HepG2 (cell line): ENCODE measurements around the gene SCGB1D2. TPM values are rescaled to one million over a fixed set of nuclear protein-coding genes. Genes with fewer than 3 reads are reported as not detected.

ENCODE experiments used
- ATAC-seq: fragments of 200-7000 bp; cut with Tn5 transposase; 3 replicates; pipeline ENCODE4 v1.9.1; 2020; ENCODE audit warnings: mild to moderate bottlenecking, moderate library complexity
- BruUV-seq: library from RNA; stranded (reverse); fragments of 400-500 nt; replicated peaks from 2 replicates; lab custom pipeline; 2021; lab: Mats Ljungman, UMichigan
- CTCF ChIA-PET: fragments of 300-600 bp; formaldehyde crosslinking; extraction: SDS; loops from one replicate; lab custom pipeline; 2021; ENCODE audit warnings: low total read pairs, inconsistent platforms, low intra/inter-chr PET ratio; lab: Yijun Ruan, JAX
- POLR2A ChIA-PET: fragments of 350-600 bp; sonication (Branson Sonifier 250); formaldehyde crosslinking; loops from one replicate; lab custom pipeline; 2020; ENCODE audit warnings: antibody characterized with exemption, inconsistent platforms; lab: Yijun Ruan, JAX
- DNase-seq: peaks from one replicate; pipeline ENCODE4 v3.0.0-alpha.2; 2015; ENCODE audit warnings: low spot score
- FAIRE-seq: peaks from 3 replicates; lab custom pipeline; 2011; peaks lifted over from hg19 to GRCh38; lab: Jason Lieb, UNC
- H2AFZ ChIP-seq: one replicate; pipeline ENCODE4 v1.6.1; 2011; ENCODE audit warnings: low read length, inconsistent platforms
- H3K27ac ChIP-seq: fragments of 300-600 bp; 3 replicates; pipeline ENCODE4 v1.8.0; 2011; ENCODE audit warnings: mixed run types, mild to moderate bottlenecking, mixed read lengths, low read length, inconsistent platforms; ENCODE audit not compliant: insufficient read depth; ENCODE audit errors: extremely low read length
- H3K27me3 ChIP-seq, 2 experiments: fragments of 200-600 bp in 1 of 2; 2 replicates in 1 of 2; 3 replicates in 1 of 2; pipeline versions ENCODE4 v1.6.0 to v1.8.0; 2011; ENCODE audit warnings: low read length in 2 of 2, mild to moderate bottlenecking in 2 of 2, moderate library complexity in 2 of 2, inconsistent platforms in 1 of 2; ENCODE audit not compliant: insufficient read depth in 2 of 2, control insufficient read depth in 1 of 2
- H3K36me3 ChIP-seq, 2 experiments: fragments of 200-600 bp in 1 of 2; replicated peaks in 1 of 2; 2 replicates in 1 of 2; 3 replicates in 1 of 2; pipeline versions ENCODE4 v1.5.1 to v1.8.0; 2011; ENCODE audit warnings: low read length in 2 of 2, inconsistent platforms in 1 of 2; ENCODE audit not compliant: insufficient read depth in 2 of 2, control insufficient read depth in 1 of 2
- H3K4me1 ChIP-seq: 2 replicates; pipeline ENCODE4 v1.5.1; 2012; ENCODE audit warnings: low read length, inconsistent platforms; ENCODE audit not compliant: insufficient read depth
- H3K4me2 ChIP-seq: 2 replicates; pipeline ENCODE4 v1.6.0; 2011; ENCODE audit warnings: low read depth, low read length, inconsistent platforms
- H3K4me3 ChIP-seq, 3 experiments: fragments of 200-600 bp in 1 of 3; sonication (generic), shearing (Covaris generic) in 1 of 3; replicated peaks in 1 of 3; 2 replicates each; pipeline ENCODE4 v1.5.1; 2011 to 2016; ENCODE audit warnings: low read length in 3 of 3, inconsistent platforms in 2 of 3, low read depth in 2 of 3, mild to moderate bottlenecking in 2 of 3, control low read depth in 1 of 3, mixed read lengths in 1 of 3; ENCODE audit not compliant: insufficient read depth in 1 of 3
- H3K79me2 ChIP-seq: one replicate; pipeline ENCODE4 v1.6.1; 2011; ENCODE audit warnings: low read length, inconsistent platforms; ENCODE audit not compliant: insufficient read depth
- H3K9ac ChIP-seq: 2 replicates; pipeline ENCODE4 v1.6.0; 2011; ENCODE audit warnings: mild to moderate bottlenecking, low read depth, low read length, inconsistent platforms; ENCODE audit not compliant: insufficient read depth
- H3K9me3 ChIP-seq: 2 replicates; pipeline ENCODE4 v1.5.1; 2012; ENCODE audit warnings: mild to moderate bottlenecking, low read length
- H4K20me1 ChIP-seq: 2 replicates; pipeline ENCODE4 v1.6.0; 2011; ENCODE audit warnings: inconsistent platforms, mild to moderate bottlenecking, low read length, moderate library complexity; ENCODE audit not compliant: insufficient read depth
- FOXC1 ChIP-seq: sonication (generic); formaldehyde crosslinking; IDR thresholded peaks from 2 replicates; pipeline ENCODE4 v1.8.0; 2022; ENCODE audit warnings: mild to moderate bottlenecking, missing genetic modification reagents, borderline replicate concordance
- HOXA7 ChIP-seq: sonication (generic); formaldehyde crosslinking; IDR thresholded peaks from 2 replicates; pipeline ENCODE4 v1.8.1; 2022; ENCODE audit warnings: mild to moderate bottlenecking, missing genetic modification reagents, moderate library complexity
- MLLT10 ChIP-seq: sonication (generic); formaldehyde crosslinking; IDR thresholded peaks from 2 replicates; pipeline ENCODE4 v1.4.0; 2020; ENCODE audit warnings: missing genetic modification reagents
- NFRKB ChIP-seq: fragments of 450-650 bp; IDR thresholded peaks from 2 replicates; pipeline ENCODE4 v1.6.1; 2017
- POLR2A ChIP-seq, 2 experiments: IDR thresholded peaks; 2 replicates each; pipeline ENCODE4 v1.6.1; 2011; ENCODE audit warnings: low read depth in 2 of 2, low read length in 2 of 2, mild to moderate bottlenecking in 1 of 2, moderate library complexity in 1 of 2; ENCODE audit not compliant: insufficient read depth in 1 of 2
- THAP11 ChIP-seq: IDR thresholded peaks from 2 replicates; pipeline ENCODE4 v1.6.1; 2016; ENCODE audit warnings: missing biosample characterization, missing genetic modification reagents
- THYN1 ChIP-seq: sonication (generic); formaldehyde crosslinking; IDR thresholded peaks from 2 replicates; pipeline ENCODE4 v1.8.1; 2023; ENCODE audit warnings: low read depth, mild to moderate bottlenecking, moderate library complexity, missing genetic modification reagents, borderline replicate concordance
- ZC3H13 ChIP-seq: sonication (generic); formaldehyde crosslinking; IDR thresholded peaks from 2 replicates; pipeline ENCODE4 v1.8.1; 2023; ENCODE audit warnings: mild to moderate bottlenecking, missing genetic modification reagents, moderate library complexity
- ZFP36L1 ChIP-seq: sonication (generic); formaldehyde crosslinking; IDR thresholded peaks from 2 replicates; pipeline ENCODE4 v1.8.0; 2022; ENCODE audit warnings: mild to moderate bottlenecking, missing genetic modification reagents, moderate library complexity
- ZNF256 ChIP-seq: sonication (generic); formaldehyde crosslinking; conservative IDR thresholded peaks from 2 replicates; pipeline ENCODE4 v1.4.0; 2020; ENCODE audit warnings: missing genetic modification reagents
- ZNF337 ChIP-seq: sonication (generic); formaldehyde crosslinking; IDR thresholded peaks from 2 replicates; pipeline ENCODE4 v1.5.1; 2020; ENCODE audit warnings: missing genetic modification reagents, low read depth, mild to moderate bottlenecking, borderline replicate concordance
- ZNF430 ChIP-seq: sonication (generic); formaldehyde crosslinking; IDR thresholded peaks from 2 replicates; pipeline ENCODE4 v1.9.0; 2021; ENCODE audit warnings: mild to moderate bottlenecking, missing genetic modification reagents
- ZNF501 ChIP-seq: sonication (generic); formaldehyde crosslinking; IDR thresholded peaks from 2 replicates; pipeline ENCODE4 v1.5.1; 2020; ENCODE audit warnings: mild to moderate bottlenecking, moderate library complexity, missing genetic modification reagents
- WGBS: methylation state at CpG from one replicate; pipeline ENCODE4 v1.1.6; 2017; ENCODE audit warnings: low lambda C conversion rate; 5-methylcytosine and 5-hydroxymethylcytosine counted together
- in situ Hi-C: cut with HindIII; loops from 2 replicates; pipeline ENCODE4 v1.10.0; 2017; ENCODE audit warnings: low pct_unique_long_range_greater_than_20kb; ENCODE audit not compliant: extremely low pct_ligation_motif_present
- intact Hi-C: fragments of 100-400 bp; cut with micrococcal nuclease; formaldehyde crosslinking; loops from one replicate; pipeline ENCODE4 v1.10.0; 2022; ENCODE audit not compliant: unreplicated experiment
- polyA plus RNA-seq, 8 experiments: library from polyadenylated mRNA; depleted of rRNA in 3 of 8; stranded (reverse) in 7 of 8; unstranded in 1 of 8; fragments of >200 nt; fragmentation: Illumina TruSeq in 4 of 8; extraction: Trizol in 4 of 8; gene quantifications; 2 replicates each; pipeline versions ENCODE4 v1.2.1 to v1.2.3, GENCODE V29; 2011 to 2016; ENCODE audit warnings: low read depth in 4 of 8, missing spikeins in 1 of 8, mixed read lengths in 1 of 8; ENCODE audit not compliant: insufficient read depth in 1 of 8
- total RNA-seq, 5 experiments: library from RNA; depleted of rRNA; stranded (reverse); fragments of >200 nt; fragmentation: Illumina TruSeq; extraction: Trizol; gene quantifications; 2 replicates each; pipeline ENCODE4 v1.2.3, GENCODE V29; 2016; ENCODE audit warnings: low read depth in 1 of 5
- TF ChIP-seq, protein P1 (sequence below): sonication (generic); formaldehyde crosslinking; IDR thresholded peaks from 2 replicates; pipeline ENCODE4 v1.4.0; 2020; ENCODE audit warnings: missing genetic modification reagents
- TF ChIP-seq, protein P2 (sequence below): sonication (generic); formaldehyde crosslinking; IDR thresholded peaks from 2 replicates; pipeline ENCODE4 v1.4.0; 2020; ENCODE audit warnings: missing genetic modification reagents
- TF ChIP-seq, protein P3 (sequence below): sonication (generic); formaldehyde crosslinking; IDR thresholded peaks from 2 replicates; pipeline ENCODE4 v1.4.0; 2020; ENCODE audit warnings: missing genetic modification reagents, borderline replicate concordance

SCGB1D2 gene
- total and polyA plus RNA-seq, 2 of the 13 experiments (the other 11 are each of a cell fraction or from before 2014, with no cell fraction given) = not detected

DNA sequence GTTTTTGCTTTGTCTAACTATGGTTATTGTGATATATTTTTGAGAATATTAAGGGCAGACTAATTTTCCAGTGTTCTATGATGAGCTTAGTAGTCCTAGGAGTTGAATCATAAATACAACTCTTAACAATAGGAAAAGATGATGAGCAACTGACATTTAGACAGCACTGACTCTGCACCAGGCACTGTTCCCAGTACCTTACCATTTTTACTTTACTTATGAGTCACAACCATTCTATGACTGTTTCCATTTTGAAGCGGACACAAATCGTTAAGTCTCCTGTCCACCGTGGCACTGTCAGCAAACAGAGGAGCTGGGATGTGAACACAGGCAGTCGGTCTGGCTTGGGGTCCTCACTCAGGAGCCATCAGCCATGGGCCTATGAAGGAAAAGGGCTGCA is 24.5 kb downstream of the SCGB1D2 start:
- Histone ChIP-seq H3K27ac (no peak overlapping the region), H3K4me3 (no peak overlapping the region), H3K9me3 (no peaks in the 10 kb centered on the region), H3K79me2 (no peaks in the 10 kb centered on the region), H3K27me3 (peaks cover 2 to 8% of the 10 kb centered on the region in 2 experiments; a peak in 2 of 5 replicates), H3K36me3 (no peaks in the 10 kb centered on the region), H3K4me2 (no peak overlapping the region), H2AFZ (no peak overlapping the region), H4K20me1 (no peaks in the 10 kb centered on the region), H3K9ac (no peak overlapping the region), H3K4me1 (peaks cover 44% of the 10 kb centered on the region)
- ATAC-seq (no peak), FAIRE-seq (no peak), DNase-seq (no peak)
- CTCF ChIA-PET = no interaction called here
- TF ChIP-seq ZNF337 (CRISPR knock-in tag) (no peak), ZNF430 (CRISPR knock-in tag) (no peak), THAP11 (CRISPR knock-in tag) (no peak), THYN1 (CRISPR knock-in tag) (no peak), MLLT10 (no peak)
- intact Hi-C loops = no loop called here
- BruUV-seq = no TSS peak
- in situ Hi-C loops = no loop called here
- 44% methylated on average over 4 of the region's 4 CpGs for WGBS
- POLR2A ChIA-PET = no interaction called here

DNA sequence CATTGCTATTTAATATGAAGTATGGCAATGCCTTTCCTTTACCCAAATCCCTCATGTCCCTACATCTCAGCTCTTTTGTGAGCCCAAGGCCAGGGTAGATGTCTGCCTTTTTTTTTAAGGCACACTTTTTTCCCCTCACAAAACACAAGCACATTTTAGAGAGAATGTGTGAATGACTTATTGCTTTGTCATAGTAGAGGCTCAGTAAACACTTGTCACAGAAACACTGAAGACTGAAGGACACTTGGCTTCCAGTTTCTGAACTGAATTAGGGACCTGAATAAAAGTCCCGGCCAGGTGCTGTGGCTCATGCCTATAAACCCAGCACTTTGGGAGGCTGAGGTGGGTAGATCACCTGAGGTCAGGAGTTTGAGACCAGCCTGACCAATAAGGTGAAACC is 25.0 kb downstream of the SCGB1D2 start:
- Histone ChIP-seq H3K9ac (no peak overlapping the region), H3K4me3 (no peak overlapping the region), H3K36me3 (no peaks in the 10 kb centered on the region), H3K27ac (no peak overlapping the region), H4K20me1 (no peaks in the 10 kb centered on the region), H3K4me2 (no peak overlapping the region), H3K27me3 (peaks cover 2 to 8% of the 10 kb centered on the region in 2 experiments; a peak in 2 of 5 replicates), H3K79me2 (no peaks in the 10 kb centered on the region), H3K9me3 (no peaks in the 10 kb centered on the region), H3K4me1 (peaks cover 40% of the 10 kb centered on the region), H2AFZ (no peak overlapping the region)
- DNase-seq (no peak), FAIRE-seq (no peak), ATAC-seq (no peak)
- no TSS peak for BruUV-seq
- in situ Hi-C loops (no loop called here), intact Hi-C loops (no loop called here)
- CTCF ChIA-PET = no interaction called here
- WGBS = 71% methylated on average over 1 of the region's 1 CpG
- POLR2A ChIA-PET = no interaction called here
- TF ChIP-seq ZNF501 (CRISPR knock-in tag) = no peak
- TF ChIP-seq, protein P1, sequence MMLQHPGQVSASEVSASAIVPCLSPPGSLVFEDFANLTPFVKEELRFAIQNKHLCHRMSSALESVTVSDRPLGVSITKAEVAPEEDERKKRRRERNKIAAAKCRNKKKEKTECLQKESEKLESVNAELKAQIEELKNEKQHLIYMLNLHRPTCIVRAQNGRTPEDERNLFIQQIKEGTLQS (CRISPR knock-in tag) = no peak
- TF ChIP-seq NFRKB = no peak
- TF ChIP-seq FOXC1 = no peak
- TF ChIP-seq POLR2A (IDR thresholded peaks at IDR 0.05; ENCODE audit: insufficient read depth in 1 of 2, low read depth in 2 of 2, low read length in 2 of 2) = no peak
- TF ChIP-seq ZNF256 = no peak
- no peak for TF ChIP-seq HOXA7
- TF ChIP-seq ZC3H13 (CRISPR knock-in tag) = no peak
- TF ChIP-seq, protein P2, sequence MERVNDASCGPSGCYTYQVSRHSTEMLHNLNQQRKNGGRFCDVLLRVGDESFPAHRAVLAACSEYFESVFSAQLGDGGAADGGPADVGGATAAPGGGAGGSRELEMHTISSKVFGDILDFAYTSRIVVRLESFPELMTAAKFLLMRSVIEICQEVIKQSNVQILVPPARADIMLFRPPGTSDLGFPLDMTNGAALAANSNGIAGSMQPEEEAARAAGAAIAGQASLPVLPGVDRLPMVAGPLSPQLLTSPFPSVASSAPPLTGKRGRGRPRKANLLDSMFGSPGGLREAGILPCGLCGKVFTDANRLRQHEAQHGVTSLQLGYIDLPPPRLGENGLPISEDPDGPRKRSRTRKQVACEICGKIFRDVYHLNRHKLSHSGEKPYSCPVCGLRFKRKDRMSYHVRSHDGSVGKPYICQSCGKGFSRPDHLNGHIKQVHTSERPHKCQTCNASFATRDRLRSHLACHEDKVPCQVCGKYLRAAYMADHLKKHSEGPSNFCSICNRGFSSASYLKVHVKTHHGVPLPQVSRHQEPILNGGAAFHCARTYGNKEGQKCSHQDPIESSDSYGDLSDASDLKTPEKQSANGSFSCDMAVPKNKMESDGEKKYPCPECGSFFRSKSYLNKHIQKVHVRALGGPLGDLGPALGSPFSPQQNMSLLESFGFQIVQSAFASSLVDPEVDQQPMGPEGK = no peak
- TF ChIP-seq ZFP36L1 (CRISPR knock-in tag) = no peak
- TF ChIP-seq, protein P3, sequence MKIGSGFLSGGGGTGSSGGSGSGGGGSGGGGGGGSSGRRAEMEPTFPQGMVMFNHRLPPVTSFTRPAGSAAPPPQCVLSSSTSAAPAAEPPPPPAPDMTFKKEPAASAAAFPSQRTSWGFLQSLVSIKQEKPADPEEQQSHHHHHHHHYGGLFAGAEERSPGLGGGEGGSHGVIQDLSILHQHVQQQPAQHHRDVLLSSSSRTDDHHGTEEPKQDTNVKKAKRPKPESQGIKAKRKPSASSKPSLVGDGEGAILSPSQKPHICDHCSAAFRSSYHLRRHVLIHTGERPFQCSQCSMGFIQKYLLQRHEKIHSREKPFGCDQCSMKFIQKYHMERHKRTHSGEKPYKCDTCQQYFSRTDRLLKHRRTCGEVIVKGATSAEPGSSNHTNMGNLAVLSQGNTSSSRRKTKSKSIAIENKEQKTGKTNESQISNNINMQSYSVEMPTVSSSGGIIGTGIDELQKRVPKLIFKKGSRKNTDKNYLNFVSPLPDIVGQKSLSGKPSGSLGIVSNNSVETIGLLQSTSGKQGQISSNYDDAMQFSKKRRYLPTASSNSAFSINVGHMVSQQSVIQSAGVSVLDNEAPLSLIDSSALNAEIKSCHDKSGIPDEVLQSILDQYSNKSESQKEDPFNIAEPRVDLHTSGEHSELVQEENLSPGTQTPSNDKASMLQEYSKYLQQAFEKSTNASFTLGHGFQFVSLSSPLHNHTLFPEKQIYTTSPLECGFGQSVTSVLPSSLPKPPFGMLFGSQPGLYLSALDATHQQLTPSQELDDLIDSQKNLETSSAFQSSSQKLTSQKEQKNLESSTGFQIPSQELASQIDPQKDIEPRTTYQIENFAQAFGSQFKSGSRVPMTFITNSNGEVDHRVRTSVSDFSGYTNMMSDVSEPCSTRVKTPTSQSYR (CRISPR knock-in tag) = no peak
